ENCODE results near the gene IER5L. TPM values are rescaled to one million over a fixed set of nuclear protein-coding genes. Genes with fewer than 3 reads are reported as not detected.

Gene IER5L
- total RNA-seq, 4 donors from 2014 or later, result 2.3 to 2.9 (median 2.6) TPM

DNA sequence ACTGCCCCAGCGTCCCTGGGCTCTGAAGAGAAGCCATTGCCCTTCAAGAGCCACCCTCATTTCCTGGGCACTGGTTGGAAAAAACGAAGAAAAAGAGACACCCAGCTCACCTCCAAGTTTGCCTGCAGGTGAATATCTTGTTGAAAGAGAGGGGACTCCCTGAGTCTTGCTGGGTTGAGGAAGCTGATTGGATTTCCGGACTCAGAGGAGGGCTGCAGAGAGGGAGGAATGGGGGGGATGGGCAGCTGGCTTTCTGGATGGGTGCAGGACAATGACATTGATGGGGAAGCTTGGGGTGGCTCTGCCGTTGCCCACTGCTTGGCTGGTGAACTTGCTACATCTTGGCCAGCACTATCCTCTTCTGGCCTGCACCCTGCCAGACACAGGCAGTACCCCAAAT lies 31.0 kb upstream of the IER5L start:
- H3K9me3 ChIP-seq, result no peaks in the 10 kb centered on the region
- no peak overlapping the region for H3K4me3 ChIP-seq
- no peaks in the 10 kb centered on the region for H3K36me3 ChIP-seq
- H3K27ac ChIP-seq, result no peak overlapping the region
- no peak for TF ChIP-seq POLR2A (IDR thresholded peaks at IDR 0.05)
- TF ChIP-seq, protein P1, sequence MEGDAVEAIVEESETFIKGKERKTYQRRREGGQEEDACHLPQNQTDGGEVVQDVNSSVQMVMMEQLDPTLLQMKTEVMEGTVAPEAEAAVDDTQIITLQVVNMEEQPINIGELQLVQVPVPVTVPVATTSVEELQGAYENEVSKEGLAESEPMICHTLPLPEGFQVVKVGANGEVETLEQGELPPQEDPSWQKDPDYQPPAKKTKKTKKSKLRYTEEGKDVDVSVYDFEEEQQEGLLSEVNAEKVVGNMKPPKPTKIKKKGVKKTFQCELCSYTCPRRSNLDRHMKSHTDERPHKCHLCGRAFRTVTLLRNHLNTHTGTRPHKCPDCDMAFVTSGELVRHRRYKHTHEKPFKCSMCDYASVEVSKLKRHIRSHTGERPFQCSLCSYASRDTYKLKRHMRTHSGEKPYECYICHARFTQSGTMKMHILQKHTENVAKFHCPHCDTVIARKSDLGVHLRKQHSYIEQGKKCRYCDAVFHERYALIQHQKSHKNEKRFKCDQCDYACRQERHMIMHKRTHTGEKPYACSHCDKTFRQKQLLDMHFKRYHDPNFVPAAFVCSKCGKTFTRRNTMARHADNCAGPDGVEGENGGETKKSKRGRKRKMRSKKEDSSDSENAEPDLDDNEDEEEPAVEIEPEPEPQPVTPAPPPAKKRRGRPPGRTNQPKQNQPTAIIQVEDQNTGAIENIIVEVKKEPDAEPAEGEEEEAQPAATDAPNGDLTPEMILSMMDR (IDR thresholded peaks at IDR 0.05), result no peak
- H3K4me1 ChIP-seq, result no peaks in the 10 kb centered on the region
- DNase-seq, result no peak
- H3K27me3 ChIP-seq, result no peaks in the 10 kb centered on the region

DNA sequence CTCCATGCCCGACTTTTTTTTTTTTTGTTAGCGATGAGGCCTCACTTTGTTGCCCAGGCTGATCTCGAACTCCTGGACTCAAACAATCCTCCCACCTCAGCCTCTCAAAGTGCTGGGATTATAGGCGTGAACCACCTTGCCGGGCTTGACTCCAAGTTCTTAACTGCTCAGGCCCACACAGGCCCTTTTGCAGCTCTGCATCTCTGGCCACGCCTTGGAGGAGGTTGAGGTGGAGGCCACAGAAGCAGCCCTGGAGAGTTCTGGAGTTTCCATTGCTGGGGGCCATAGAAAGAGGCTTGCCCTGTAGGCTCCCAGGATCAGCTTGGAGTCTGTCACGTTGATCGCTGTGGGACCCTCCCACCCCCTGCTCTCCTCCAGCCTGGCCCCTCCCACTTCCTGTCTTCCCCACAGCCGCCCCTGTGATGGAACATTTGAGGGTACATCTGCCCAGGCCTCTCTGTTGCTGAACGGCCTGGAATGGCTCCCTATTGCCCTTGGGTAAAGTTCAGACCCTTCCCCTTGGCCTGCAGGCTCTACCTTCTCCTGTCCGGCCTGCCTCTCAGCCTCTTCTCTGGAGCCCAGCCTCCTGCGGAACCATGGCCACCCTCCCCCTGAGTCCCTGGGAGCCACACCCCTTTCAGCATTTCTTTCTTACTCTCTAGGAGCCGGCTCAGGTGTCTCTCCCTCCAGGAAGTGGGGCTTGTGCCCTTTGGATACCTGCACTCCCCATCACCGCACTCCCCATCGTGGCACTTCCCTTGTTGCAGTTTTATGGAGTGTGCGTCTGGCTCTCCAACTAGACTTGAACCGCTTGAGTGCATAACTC lies 30.4 kb upstream of the IER5L start:
- H3K27me3 ChIP-seq, result no peaks in the 10 kb centered on the region
- H3K36me3 ChIP-seq, result no peaks in the 10 kb centered on the region
- H3K27ac ChIP-seq, result no peak overlapping the region
- peaks cover 0 to 2% (median 0%) of the 10 kb centered on the region in 4 donors for H3K4me1 ChIP-seq
- H3K9me3 ChIP-seq, result no peaks in the 10 kb centered on the region
- peak in 1 of 3 donors; percentile 44 for DNase-seq
- TF ChIP-seq, protein P1 (IDR thresholded peaks at IDR 0.05), result no peak
- TF ChIP-seq POLR2A (IDR thresholded peaks at IDR 0.05), result no peak
- H3K4me3 ChIP-seq, result no peak overlapping the region

DNA sequence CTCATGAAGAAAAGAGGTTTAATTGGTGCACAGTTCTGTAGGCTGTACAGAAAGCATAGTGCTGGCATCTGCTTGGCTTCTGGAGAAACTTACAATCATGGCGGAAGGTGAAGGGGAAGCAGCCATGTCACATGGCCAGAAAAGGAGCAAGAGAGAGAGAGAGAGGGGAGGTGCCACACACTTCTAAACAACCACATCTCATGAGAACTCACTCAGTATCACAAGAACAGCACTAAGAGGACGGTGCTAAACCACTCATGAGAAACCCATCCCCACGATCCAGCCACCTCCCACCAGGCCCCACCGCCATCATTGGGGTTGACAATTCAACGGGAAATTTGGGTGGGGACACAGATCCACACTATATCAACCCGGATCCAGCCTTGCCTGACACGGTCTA lies 28.8 kb upstream of the IER5L start:
- TF ChIP-seq, protein P1 (IDR thresholded peaks at IDR 0.05), result no peak
- TF ChIP-seq POLR2A (IDR thresholded peaks at IDR 0.05), result no peak
- no peaks in the 10 kb centered on the region for H3K9me3 ChIP-seq
- DNase-seq, result no peak
- no peaks in the 10 kb centered on the region for H3K36me3 ChIP-seq
- H3K4me3 ChIP-seq, result no peak overlapping the region
- H3K27ac ChIP-seq, result no peak overlapping the region
- peaks cover 0 to 5% (median 0%) of the 10 kb centered on the region in 4 donors for H3K4me1 ChIP-seq
- H3K27me3 ChIP-seq, result no peaks in the 10 kb centered on the region

DNA sequence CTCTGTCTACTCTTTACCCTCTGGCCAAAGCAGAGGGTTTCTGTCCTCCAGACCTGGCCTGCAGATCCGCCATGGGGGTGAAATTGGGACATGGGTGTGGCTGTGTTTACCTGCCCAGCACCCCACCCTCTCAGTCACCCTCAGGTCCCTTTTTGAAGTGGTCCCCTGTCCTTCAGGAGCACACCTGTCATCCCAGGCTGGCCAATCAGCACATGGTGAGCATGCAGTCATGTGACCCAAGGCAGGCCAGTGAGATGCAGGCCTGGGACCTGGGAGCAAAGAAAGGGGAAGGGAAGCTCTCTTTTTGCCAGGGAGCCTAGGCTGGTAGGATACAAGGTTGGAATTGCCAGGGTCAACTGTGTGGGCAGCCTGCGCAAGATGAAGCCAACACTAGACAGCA lies 28.3 kb upstream of the IER5L start:
- Histone ChIP-seq H3K27me3 (no peaks in the 10 kb centered on the region), H3K4me1 (peaks cover 0 to 5% (median 0%) of the 10 kb centered on the region in 4 donors), H3K9me3 (no peaks in the 10 kb centered on the region), H3K4me3 (no peak overlapping the region), H3K36me3 (no peaks in the 10 kb centered on the region), H3K27ac (no peak overlapping the region)
- TF ChIP-seq, protein P1 (IDR thresholded peaks at IDR 0.05), result no peak
- no peak for TF ChIP-seq POLR2A (IDR thresholded peaks at IDR 0.05)
- no peak for DNase-seq

DNA sequence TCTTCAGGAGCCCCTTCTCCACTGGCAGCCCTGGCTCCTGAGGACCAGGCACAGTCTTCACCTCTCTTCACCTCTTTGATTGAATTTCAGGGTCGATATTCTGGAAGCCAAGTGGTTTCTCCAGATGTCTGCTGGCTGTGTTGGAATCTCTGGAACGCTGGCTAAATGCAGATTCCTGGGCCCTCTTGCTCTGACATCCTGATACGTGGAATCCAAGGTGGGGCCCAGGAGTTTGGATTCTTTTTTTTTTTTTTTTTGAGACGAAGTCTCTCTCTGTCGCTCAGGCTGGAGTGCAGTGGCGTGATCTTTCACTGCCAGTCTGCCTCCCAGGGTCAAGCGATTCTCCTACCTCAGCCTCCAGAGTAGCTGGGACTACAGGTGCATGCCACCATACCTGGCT lies 26.8 kb upstream of the IER5L start:
- peaks cover 0 to 5% (median 0%) of the 10 kb centered on the region in 4 donors for H3K4me1 ChIP-seq
- no peak for TF ChIP-seq POLR2A (IDR thresholded peaks at IDR 0.05)
- TF ChIP-seq, protein P1 (IDR thresholded peaks at IDR 0.05), result no peak
- H3K9me3 ChIP-seq, result no peaks in the 10 kb centered on the region
- H3K27me3 ChIP-seq, result no peaks in the 10 kb centered on the region
- no peaks in the 10 kb centered on the region for H3K36me3 ChIP-seq
- no peak overlapping the region for H3K27ac ChIP-seq
- DNase-seq, result no peak
- no peak overlapping the region for H3K4me3 ChIP-seq
